HG03378 (cell line): ENCODE data around the gene C2orf78.
A peak's percentile ranks its signal among the peaks of the same experiment; 100 is the strongest.
"Not testable (repeated sequence)": the region's sequence is repeated elsewhere in the genome, so short reads cannot be mapped to it uniquely, and the experiment has no call there.

Experiments
- ATAC-seq: cut with Tn5 transposase; IDR thresholded peaks from one replicate; pipeline ENCODE4 v1.9.1; 2021; ENCODE audit warnings: mild to moderate bottlenecking, moderate library complexity; ENCODE audit not compliant: unreplicated experiment

The C2orf78 gene, protein sequence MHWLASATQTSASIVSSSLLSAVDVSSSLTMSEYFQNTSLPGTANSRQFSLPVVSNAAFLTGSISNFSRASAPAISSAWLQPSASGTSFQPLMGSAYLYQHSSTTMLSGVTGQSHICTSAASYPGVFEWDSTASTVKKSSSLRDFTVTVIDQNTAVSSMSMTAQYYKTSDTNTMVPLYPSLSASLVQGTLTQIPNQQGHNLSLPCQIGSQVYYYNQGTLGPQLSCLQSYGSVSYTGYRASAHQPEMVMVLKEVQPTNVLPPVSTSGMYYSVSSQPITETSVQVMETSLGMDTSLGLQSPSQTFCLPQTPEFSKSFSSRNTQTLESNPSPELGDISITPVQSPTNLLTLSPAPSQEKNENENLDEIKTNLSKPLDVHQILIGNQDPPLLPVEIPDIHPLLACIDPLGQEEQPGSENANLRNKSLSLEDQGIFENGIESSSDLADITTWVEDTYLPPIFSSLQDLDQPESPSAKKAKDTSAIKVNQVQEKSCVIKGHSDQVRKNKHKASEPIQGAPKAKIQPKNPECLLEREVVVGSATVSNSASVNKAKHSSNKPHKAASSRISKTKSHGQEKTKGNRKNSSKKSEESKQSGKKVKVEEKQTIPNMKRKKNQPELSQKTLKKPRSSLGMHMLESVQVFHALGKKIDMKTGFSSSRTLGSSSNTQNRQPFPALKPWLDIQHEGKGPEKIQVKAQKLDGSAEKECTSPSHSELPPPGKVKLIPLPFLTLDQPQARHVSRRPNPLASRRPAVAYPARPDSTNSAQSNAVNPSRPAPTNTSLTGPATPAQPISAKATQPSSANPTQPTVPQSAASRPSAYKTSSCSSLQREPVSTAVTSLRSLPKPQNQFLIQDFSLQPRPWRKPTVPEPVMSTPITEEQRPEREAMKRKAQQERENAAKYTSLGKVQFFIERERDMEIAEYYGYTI

DNA sequence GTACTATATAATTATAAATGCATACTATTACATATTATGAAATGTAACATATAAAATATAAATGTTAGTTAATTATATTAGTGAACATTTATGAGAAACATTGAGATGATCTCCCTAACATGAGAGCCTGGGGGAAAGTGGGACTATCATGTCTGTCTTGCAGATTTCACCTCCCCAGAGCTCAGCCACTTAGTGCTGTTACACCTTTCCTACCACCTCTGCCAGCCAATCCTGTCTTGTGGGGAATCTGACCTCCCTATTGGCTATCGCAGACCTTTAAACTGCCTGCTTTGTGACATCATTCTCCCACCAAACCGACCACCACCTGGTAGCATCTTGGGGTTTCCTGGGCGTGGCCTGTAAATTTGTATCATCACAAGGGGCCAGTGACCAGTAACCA lies at the start of gene C2orf78:
Gene C2orf78 (plus strand): TSS at position 301 of the 400 bp plus-strand sequence. CDS start 127 bp downstream, outside the sequence.
- not testable (repeated sequence) for ATAC-seq

DNA sequence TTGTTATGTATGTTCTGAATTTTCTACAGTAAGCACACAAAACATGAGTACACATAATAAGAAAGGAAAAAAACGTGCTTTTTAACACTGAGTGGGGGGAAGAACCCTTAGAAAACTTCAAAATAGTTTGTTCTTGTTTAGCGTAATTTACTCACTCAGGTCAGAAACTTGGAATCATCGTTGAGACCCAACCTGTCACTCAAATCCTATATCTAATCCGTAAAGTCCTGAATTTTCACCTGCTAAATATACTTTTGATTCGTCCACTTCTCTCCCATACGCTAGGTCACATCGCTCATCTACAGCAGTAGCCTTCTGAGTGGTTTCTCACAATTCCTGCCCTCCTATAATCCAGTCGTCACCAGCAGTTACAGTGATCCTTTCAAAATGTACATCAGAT lies 47.6 kb upstream of the C2orf78 start:
- ATAC-seq: no peak

DNA sequence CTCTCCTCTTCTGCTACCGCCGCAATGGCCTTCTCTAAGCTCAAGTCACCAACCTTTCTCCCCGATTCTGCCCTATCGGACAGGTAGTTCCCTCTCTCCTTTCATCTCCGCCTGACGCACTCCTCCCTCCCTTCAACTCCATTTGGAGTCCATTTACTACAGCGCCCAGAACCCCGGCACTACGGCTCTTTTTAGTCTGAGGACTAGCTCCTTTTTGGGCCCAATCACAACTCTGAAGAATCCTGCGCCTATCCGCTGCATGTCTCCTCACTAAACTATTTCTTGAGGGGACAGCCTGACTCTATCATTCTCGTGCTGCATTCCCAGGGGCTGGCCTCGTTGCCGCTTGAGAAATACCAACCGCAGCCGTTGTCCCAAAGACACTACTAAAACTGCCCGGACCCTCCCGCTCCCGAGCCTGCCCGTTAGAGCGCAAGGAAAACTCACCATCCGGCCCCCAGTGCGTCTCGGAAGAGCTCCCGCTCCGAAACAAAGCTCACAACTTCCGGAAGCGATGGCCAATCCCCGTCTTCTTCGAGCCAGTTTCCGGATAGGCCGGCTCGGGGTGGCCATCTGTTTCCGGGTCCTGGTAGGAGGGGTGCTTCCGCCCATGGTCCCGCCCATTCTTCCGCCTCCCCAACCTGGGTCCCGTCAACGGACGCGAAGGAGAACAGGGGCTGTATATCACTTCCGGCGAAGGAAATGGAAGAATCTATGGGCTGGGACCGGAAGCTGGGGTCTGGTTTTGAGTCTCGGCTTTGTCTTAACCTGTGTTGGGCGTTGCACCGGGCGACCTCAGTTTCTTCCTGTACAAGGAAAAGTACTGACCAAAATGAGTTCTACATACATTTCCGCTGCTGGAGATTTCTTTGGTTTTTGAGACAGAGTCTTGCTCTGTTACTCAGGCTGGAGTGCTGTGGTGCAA lies 46.9 kb upstream of the C2orf78 start, which contains the start of gene TPRKB:
Gene TPRKB (minus strand): TSS at position 491 of the 925 bp plus-strand sequence. CDS start 2,776 bp downstream, outside the sequence.
- ATAC-seq: peak; percentile 92

DNA sequence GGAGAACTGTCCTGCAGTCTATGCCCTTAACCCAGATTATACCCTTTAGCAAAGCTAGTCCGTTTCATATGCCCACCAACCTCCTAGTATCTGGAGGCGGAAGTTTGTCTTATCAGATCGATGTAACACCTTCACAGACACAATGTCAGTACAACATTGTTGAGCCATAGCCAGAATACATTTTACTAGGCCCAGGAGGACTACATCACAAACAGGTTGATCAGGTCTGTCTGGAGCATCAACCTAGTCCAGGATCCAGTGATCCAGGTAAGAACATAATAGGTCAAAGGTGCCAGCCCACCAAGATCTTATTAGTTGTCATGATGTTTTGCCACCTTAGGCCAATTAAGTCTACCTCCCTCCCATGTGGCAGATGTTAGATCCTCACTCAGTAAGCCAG lies 44.9 kb upstream of the C2orf78 start:
- no peak for ATAC-seq

DNA sequence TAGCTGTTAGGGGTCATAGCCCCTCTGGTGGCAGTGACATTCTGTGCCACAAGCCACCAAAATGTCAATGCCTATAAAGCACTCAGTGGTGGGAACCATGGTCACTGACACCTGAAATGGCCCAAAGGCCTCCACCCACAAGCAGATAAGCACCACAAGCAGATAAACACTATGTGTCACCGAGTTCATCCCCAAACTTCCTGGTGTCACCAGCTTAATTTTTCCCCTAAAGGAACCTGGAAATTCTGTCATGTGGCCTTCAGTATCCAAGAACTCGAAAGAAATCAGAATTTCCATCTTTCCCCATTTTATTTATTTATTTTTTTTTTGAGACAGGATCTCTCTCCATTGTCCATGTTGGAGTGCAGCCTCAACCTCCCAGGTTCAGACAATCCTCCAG lies 43.2 kb upstream of the C2orf78 start:
- ATAC-seq: no peak

DNA sequence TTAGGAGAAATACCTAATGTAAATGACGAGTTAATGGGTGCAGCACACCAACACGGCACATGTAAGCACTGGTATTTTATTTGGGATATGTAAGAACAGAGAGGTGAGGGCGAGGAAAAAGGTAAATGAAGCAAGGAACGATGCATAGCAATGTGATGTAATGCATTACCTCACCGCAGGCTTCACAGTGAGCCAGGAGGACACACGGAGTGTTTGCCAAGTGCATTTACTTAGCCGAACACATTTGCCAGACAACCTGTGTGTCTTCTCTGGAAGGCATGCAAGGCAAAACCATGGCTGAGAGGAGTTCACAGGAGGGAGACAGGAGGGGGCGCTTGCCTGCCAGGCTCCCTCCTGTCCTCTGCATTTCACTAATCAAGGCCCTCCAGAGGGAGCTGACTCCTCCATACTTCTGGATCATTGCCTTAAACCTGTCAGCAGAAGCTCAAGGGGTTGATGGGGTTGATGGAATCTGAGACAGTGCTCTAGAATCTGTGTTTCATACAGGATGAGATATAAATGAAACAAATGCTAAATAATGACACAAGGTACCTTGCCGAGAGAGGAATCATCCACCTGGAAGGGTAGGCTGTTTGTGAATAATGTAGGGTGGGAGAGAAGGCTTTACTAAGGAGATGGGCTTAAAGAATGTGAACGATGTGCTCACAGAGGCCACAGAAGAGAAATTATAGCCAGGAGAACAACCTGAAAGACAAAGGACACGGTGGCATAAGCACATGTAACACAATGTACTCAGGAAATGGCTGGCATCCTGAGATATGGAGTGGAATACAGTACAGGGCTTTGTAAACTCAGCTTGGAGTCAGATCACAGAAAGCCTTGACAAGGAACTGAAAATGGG lies 37.7 kb upstream of the C2orf78 start:
- no peak for ATAC-seq

DNA sequence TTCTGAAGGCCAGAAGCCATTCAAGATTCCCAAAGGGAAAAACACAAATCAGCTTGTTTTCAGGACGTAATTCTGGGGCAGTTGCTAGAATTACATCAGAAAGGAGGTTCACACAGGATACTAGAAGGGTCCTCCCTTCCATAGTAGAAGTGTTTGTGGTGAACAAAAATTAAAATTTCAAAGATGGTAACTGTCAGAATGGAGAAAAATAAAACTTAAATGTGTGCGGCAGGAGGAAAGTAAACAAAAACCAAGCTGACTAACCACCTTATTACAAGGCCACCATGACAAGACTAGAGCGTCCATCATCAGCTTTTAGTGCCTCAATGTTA lies 37.1 kb upstream of the C2orf78 start:
- no peak for ATAC-seq

DNA sequence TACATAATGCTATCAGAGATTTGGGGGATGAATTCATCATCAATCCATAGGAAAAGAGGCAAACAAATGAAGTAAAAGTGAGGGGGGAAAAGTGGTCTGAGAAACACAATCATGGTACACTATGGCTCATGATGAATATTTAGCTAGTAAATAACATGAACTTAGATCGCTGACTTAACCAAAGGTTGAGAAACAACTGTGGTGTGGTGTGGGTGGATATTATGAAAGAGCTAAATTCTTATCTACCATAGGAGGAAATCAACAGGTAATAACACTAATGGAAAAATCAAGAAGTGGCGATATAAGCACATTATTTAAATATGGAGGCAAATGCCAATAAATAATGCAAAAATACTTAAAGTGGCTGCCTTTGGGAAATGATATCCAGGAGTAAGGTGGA lies 34.7 kb upstream of the C2orf78 start:
- no peak for ATAC-seq

DNA sequence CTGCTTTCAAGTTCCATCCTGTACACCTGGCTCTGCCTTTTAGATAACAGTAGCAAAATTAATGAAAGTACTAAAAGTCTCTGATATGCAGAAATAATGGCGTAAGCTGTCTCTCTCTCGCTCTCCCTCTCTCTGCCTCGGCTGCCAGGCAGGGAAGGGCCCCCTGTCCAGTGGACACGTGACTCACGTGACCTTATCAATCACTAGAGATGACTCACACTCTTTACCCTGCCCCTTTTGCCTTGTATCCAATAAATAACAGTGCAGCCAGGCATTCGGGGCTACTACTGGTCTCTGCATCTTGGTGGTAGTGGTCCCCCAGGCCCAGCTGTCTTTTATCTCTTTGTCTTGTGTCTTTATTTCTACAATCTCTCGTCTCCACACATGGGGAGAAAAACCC lies 29.7 kb upstream of the C2orf78 start:
- not testable (repeated sequence) for ATAC-seq

DNA sequence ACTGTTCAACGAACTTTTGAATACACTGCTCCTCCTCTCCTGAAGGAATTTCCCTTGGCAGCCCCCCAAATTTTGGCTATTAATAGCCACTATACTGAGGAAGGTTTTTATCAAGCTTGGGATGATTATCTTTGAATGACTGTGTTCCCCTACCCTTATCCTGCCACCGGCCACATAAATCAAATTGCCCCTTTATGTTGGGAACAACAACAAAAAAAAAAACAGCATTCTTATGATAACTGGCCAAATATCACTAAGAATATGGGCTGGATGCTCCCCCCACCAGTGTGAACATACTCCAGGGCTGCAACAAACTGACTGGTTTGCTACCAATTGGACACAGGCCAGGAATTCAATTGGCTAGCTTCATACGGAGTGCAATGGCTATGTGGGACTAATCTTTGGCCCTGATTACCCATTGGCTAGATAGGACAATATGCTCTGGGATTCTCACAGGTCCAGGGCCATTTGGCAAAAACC lies 24.7 kb upstream of the C2orf78 start:
- ATAC-seq: no peak

DNA sequence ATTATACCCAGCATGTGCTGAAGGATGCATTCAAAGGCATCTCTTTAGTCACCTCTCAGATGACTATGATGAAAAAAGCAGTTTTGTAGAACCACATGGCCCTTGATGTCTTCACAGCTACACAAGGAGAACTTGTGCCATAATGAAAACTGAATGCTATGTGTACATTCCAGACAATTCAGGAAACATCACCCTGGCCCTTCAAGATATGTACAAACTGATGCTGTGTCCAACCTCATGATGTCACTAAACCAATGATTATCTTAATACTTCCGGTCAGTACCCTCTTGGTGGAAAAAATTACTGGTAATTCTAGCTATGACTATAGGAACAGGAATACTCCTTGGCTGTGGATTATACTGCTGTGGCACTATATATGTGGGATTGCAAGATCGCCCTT lies 24.1 kb upstream of the C2orf78 start:
- ATAC-seq: no peak

DNA sequence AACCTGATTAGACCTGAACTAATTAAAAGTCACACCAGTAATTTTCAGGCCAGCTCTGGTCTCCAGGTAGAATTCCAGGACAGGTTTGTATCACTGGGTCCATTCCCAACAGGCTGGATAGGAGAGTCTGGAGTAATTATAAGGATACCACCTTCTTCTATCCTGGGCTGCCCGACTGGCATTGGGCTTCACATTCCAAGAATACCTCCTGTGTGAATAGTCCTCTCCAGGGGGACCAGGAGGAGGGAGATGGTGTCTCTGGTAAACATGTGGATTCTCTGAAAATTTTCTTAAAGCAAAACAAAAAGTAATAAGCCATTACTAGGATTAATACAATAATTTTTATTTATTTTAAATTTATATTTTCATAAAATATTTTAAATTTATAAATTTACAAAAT lies 21.4 kb upstream of the C2orf78 start:
- no peak for ATAC-seq

DNA sequence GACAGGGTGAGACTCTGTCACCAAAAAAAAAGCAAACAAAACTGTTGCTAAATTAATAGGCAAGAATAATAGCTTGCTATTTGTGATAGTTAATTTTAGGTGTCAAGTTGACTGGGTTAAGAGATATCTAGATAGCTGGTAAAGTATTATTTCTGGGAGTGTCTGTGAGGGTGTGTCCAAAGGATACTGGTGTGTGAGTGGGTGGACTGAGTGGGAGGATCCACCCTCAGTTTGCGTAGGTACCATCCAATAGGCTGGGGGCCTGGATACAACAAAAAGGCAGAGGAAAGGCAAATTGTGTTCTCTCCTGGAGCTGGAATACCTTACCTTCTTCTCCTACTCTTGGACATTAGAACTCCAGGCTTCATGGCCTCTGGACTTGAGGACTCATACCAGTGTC lies 19.0 kb upstream of the C2orf78 start:
- no peak for ATAC-seq

DNA sequence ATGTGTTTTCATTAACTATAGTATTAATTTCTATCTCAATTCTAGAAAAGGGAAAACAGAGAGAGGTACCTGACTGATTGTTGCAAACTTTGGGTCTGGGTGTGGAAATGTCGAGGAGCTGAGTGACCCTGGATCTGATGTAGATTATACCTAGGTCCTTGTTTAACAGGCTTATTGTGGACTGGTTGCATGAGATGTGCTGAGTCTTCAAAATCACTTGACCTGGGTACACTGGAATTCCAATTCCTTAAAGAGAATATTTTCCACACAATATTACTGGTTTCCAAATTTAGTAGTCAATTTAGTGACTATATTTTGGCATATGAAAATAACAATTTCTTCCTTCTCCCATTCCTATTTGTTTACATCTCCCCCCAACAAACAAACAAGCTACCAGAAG lies 17.6 kb upstream of the C2orf78 start:
- no peak for ATAC-seq

DNA sequence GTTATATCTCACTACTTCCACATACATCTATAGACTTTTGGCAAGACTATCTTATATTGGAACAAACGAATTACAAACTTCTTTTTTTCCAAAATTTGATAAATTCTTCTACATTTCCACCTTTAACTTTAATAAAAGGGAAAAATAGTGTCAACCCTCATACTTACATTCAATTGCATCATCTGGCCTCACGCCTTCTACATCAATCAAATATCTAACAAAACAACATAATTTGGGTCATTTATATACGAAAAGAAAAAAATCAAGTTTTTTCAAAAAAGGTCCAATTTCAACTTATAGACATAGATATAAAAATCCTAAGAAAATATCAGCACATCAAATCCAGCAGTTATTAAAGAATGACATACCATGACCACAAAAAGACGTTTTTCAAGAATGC lies 17.0 kb upstream of the C2orf78 start:
- no peak for ATAC-seq

DNA sequence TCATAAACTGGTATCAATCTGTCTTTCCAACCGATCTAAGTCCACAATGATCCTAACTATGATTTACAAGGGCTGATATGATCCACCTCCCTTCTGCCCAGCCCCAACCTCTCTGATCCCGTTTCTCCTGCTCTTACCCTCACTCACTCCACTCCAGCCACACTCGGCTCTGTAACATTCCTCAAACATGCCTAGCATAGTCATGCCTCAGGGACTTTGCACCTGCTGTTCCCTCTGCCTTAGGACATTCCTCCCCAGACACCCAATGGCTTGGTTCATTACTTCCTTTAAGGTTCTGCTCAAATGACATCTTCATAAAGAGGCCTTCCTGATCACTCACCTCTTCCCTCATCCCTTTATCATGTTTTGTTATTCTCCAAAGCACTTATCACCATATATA lies 13.3 kb upstream of the C2orf78 start:
- ATAC-seq: no peak

DNA sequence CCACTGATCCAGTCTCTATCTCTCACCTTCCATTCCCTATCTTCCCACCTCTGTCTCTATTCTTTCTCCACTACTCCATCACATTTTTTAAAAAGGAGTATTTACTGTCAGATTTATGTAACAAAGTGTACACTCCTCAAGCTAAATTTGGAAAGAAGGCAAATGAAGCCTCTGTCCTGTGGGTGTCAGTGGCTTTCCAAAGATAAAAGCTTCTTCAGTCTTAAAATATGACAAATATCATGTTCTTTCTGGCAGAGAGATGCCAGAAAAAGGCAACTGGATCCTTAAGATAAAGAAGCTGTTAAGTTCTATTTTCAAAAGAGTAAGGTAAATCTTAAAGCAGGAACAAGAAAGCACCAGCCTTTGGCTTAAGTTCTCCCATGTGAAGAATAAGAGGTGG lies 11.2 kb upstream of the C2orf78 start:
- no peak for ATAC-seq

DNA sequence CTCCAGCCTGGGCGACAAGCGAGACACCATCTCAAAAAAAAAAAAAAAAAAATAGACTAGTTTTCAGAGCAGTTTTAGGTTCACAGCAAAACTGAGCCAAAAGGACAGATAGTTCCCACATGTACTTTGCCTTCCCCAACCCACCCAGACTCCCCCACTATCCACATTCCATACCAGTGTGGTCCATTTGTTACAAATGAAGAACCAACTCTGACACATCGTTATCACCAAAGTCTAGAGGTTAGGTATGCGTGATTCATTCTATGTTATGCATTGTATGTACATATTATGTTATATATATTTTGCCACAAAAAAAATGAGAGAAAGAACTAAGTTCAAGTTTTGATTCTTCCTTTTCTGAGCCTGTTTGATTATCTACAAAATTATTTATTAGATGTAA lies 7.6 kb upstream of the C2orf78 start:
- no peak for ATAC-seq

DNA sequence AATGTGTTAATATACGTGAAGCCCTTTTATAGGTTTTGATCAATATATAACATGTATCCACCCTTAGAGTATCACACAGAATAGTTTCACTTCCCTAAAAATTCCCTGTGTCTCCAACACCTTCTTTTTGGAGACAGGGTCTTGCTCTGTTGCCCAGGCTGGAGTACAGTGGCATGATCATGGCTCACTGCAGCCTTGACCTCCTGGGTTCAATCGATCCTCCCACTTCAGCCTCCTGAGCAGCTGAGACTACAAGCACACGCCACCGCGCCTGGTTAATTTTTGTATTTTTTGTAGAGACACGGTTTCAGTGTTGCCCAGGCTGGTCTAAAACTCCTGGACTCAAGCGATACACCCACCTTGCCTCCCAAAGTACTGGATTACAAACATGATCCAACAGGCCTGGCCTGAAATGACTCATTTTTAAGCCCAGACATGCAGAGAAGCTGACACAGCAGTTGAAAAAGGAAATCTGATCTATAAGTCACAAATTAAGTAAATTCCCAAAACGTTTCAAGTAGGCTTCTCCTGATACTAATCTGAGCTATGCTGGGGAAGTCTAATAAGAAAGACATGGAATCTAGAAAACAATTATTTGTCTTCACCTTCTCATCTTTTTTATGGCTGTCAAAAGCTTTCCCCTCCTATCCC lies 7.0 kb upstream of the C2orf78 start:
- no peak for ATAC-seq
